Measurements from ENCODE around the gene EPHA2.
A peak's percentile ranks its signal among the peaks of the same experiment; 100 is the strongest.
"Not testable (repeated sequence)": the region's sequence is repeated elsewhere in the genome, so short reads cannot be mapped to it uniquely, and the experiment has no call there.

Gene EPHA2

DNA sequence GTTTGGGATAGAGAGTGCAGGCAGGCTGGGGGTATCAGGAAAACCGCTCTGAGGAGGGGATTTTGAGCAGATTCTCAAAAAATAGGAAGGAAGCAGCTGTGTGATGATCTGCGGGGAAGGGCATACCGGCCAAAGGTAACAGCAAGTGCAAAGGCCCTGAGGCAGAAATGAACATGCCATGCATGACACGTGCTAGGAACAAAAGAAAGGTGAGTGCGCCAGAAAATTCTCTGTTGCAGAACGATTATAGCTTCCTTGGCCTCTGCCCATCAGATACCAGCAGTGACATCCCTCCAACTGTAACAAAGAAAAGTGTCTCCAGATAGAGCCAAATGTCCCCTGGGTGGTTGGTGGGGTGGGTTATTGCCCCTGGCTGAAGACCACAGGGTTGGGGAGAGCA is 45.4 kb downstream of the EPHA2 start:
- no peaks in the 10 kb centered on the region for H3K4me1 Mint-ChIP-seq (ENCODE audit: low read depth)
- H3K27me3 Mint-ChIP-seq (ENCODE audit: low read depth): peaks cover 18% of the 10 kb centered on the region
- H3K36me3 Mint-ChIP-seq (ENCODE audit: low read depth): no peaks in the 10 kb centered on the region
- H3K9me3 Mint-ChIP-seq: peaks cover 9% of the 10 kb centered on the region
- no peak overlapping the region for H3K4me3 Mint-ChIP-seq
- no peak overlapping the region for H3K27ac Mint-ChIP-seq

GRCh38 chr1:16109571-16109970 is 46.3 kb downstream of the EPHA2 start:
- no peaks in the 10 kb centered on the region for H3K36me3 Mint-ChIP-seq (ENCODE audit: low read depth)
- H3K27me3 Mint-ChIP-seq (ENCODE audit: low read depth): peaks cover 18% of the 10 kb centered on the region
- H3K4me1 Mint-ChIP-seq (ENCODE audit: low read depth): no peaks in the 10 kb centered on the region
- peaks cover 9% of the 10 kb centered on the region for H3K9me3 Mint-ChIP-seq
- H3K27ac Mint-ChIP-seq: no peak overlapping the region
- H3K4me3 Mint-ChIP-seq: no peak overlapping the region

DNA sequence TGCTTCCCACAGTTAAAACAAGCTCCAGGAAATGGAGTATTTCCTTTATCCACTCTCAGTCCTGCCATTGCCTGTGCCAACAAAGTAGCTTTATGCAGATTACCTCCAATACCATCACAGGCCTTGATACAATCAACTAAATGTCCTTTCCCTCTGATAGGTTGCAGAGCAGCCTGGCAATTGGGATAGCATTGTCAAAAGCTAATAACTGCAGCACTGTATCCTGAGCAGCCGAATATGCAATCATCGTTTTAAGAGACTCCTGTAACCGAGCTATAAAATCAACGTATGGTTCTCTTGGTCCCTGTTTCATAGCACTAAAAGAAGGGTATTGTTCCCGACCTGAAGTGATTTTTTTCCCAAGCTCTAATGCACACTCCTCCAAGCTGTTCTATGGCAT is 48.8 kb downstream of the EPHA2 start:
- H3K4me1 Mint-ChIP-seq (ENCODE audit: low read depth); H3K27ac Mint-ChIP-seq; H3K36me3 Mint-ChIP-seq (ENCODE audit: low read depth); H3K4me3 Mint-ChIP-seq: not testable (repeated sequence)
- peaks cover 14% of the 10 kb centered on the region for H3K9me3 Mint-ChIP-seq
- peaks cover 21% of the 10 kb centered on the region for H3K27me3 Mint-ChIP-seq (ENCODE audit: low read depth)

DNA sequence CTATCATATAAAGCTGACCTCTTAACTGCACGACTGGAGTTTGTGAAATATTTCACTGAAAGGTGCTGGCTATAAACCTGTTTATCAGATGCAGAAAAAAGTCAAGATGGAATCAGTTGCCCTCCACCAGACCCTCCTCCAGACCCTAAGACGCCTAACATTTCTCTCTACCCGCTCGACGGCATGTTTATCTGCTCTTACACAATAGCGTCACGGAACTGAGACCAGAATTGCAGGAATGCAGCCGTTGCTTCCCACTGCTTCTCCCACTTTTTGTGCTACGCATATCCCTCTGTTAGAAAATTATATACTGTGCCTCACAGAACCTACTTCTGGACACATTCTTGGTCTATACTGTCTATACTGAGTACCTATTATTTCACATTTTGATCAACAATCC is 54.2 kb downstream of the EPHA2 start:
- no peak overlapping the region for H3K4me3 Mint-ChIP-seq
- H3K27ac Mint-ChIP-seq: no peak overlapping the region
- H3K36me3 Mint-ChIP-seq (ENCODE audit: low read depth): no peaks in the 10 kb centered on the region
- H3K4me1 Mint-ChIP-seq (ENCODE audit: low read depth): no peaks in the 10 kb centered on the region
- H3K9me3 Mint-ChIP-seq: peaks cover 4% of the 10 kb centered on the region
- peaks cover 3% of the 10 kb centered on the region for H3K27me3 Mint-ChIP-seq (ENCODE audit: low read depth)

- Mint-ChIP-seq H3K27ac (no peak overlapping the region), H3K9me3 (peaks cover 4% of the 10 kb centered on the region), H3K27me3 (ENCODE audit: low read depth) (peaks cover 6% of the 10 kb centered on the region), H3K36me3 (ENCODE audit: low read depth) (no peaks in the 10 kb centered on the region), H3K4me1 (ENCODE audit: low read depth) (no peaks in the 10 kb centered on the region), H3K4me3 (no peak overlapping the region)
Observed at GRCh38 chr1:16099412-16099811, 56.5 kb downstream of the EPHA2 start.

- Mint-ChIP-seq H3K4me1 (ENCODE audit: low read depth) (no peaks in the 10 kb centered on the region), H3K4me3 (no peak overlapping the region), H3K27me3 (ENCODE audit: low read depth) (peaks cover 3% of the 10 kb centered on the region), H3K27ac (no peak overlapping the region), H3K36me3 (ENCODE audit: low read depth) (no peaks in the 10 kb centered on the region), H3K9me3 (no peaks in the 10 kb centered on the region)
Observed at GRCh38 chr1:16095447-16095846, 60.4 kb downstream of the EPHA2 start.

- H3K9me3 Mint-ChIP-seq: no peaks in the 10 kb centered on the region
- no peaks in the 10 kb centered on the region for H3K36me3 Mint-ChIP-seq (ENCODE audit: low read depth)
- H3K27ac Mint-ChIP-seq: peak overlapping the region; percentile 36
- no peaks in the 10 kb centered on the region for H3K4me1 Mint-ChIP-seq (ENCODE audit: low read depth)
- peaks cover 3% of the 10 kb centered on the region for H3K27me3 Mint-ChIP-seq (ENCODE audit: low read depth)
- H3K4me3 Mint-ChIP-seq: no peak overlapping the region
Observed at GRCh38 chr1:16094453-16095158, 61.3 kb downstream of the EPHA2 start.

GRCh38 chr1:16093611-16094010 is 62.3 kb downstream of the EPHA2 start:
- no peaks in the 10 kb centered on the region for H3K9me3 Mint-ChIP-seq
- H3K36me3 Mint-ChIP-seq (ENCODE audit: low read depth): no peaks in the 10 kb centered on the region
- H3K4me1 Mint-ChIP-seq (ENCODE audit: low read depth): no peaks in the 10 kb centered on the region
- H3K27me3 Mint-ChIP-seq (ENCODE audit: low read depth): peaks cover 3% of the 10 kb centered on the region
- H3K4me3 Mint-ChIP-seq: no peak overlapping the region
- H3K27ac Mint-ChIP-seq: no peak overlapping the region

DNA sequence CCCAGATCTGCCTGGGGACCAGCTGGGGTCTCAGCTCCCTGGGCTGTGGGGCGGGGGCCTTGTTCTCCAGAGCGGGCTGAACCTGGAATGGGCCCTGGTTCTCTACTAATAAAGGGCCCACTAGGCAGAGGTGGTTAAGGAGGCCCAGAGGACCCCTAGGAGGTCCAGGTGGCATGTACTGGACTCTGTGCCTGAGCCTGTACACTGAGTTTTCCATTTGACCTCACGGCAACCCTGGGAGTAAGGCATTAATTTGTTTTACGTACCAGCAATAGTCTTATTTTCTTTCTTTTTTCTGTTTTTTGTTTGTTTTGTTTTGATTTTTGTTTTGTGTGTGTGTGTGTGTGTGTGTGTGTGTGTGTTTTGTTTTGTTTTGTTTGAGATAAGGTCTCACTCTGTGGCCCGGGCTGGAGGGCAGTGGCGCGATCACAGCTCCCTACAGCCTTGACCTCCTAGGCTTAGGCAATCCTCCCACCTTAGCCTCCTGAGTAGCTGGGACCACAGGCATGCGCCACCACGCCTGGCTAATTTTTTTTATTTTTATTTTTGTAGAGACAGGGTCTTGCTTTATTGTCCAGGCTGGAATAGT is 62.9 kb downstream of the EPHA2 start:
- no peaks in the 10 kb centered on the region for H3K4me1 Mint-ChIP-seq (ENCODE audit: low read depth)
- no peaks in the 10 kb centered on the region for H3K36me3 Mint-ChIP-seq (ENCODE audit: low read depth)
- H3K9me3 Mint-ChIP-seq: no peaks in the 10 kb centered on the region
- H3K4me3 Mint-ChIP-seq: no peak overlapping the region
- no peak overlapping the region for H3K27ac Mint-ChIP-seq
- peaks cover 3% of the 10 kb centered on the region for H3K27me3 Mint-ChIP-seq (ENCODE audit: low read depth)

DNA sequence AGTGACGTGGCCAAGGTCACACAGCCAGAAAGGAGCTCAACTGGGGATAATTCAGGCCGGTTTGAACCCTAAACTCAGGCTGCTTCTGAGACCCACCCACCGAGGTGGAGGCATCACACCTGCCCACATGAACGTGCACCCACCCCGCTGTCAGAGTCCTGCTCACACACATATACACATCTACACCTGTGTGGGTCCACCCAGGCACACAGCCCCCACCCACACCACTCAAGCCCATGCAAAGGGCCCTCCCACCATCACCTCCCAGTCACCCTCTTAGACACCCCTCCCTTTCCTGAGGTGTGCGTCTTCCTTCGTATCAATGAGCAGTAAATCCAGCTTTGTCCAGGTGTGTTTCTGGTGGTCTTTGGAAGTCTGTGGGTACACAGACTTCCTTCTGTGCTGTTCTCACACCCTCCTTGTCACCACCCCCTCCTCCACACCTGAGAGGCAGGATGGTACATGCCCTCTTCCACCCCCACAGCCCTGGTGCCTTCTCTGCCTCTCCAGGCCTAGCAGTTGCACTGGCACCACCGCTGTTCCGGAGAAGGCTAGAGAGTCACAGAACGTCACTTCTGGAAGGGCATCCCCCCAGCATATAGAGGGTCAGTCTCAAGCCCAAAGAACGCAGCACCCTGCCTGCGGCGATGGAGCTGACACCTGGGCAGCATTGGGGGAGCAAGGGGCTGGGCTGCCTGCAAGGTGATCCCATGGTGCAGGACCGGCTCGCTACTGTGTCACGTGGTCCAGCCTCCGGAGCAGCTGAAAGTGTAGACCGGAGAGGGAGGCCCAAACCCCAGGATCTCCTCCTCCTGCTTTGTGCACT is 63.6 kb downstream of the EPHA2 start:
- H3K4me3 Mint-ChIP-seq: no peak overlapping the region
- H3K27ac Mint-ChIP-seq: no peak overlapping the region
- no peaks in the 10 kb centered on the region for H3K9me3 Mint-ChIP-seq
- peaks cover 3% of the 10 kb centered on the region for H3K27me3 Mint-ChIP-seq (ENCODE audit: low read depth)
- H3K36me3 Mint-ChIP-seq (ENCODE audit: low read depth): no peaks in the 10 kb centered on the region
- no peaks in the 10 kb centered on the region for H3K4me1 Mint-ChIP-seq (ENCODE audit: low read depth)

- Mint-ChIP-seq H3K9me3 (no peaks in the 10 kb centered on the region), H3K4me3 (no peak overlapping the region), H3K27me3 (ENCODE audit: low read depth) (peaks cover 3% of the 10 kb centered on the region), H3K27ac (no peak overlapping the region), H3K4me1 (ENCODE audit: low read depth) (no peaks in the 10 kb centered on the region), H3K36me3 (ENCODE audit: low read depth) (no peaks in the 10 kb centered on the region)
Observed at GRCh38 chr1:16091296-16091695, 64.6 kb downstream of the EPHA2 start.

- Mint-ChIP-seq H3K4me3 (no peak overlapping the region), H3K36me3 (ENCODE audit: low read depth) (no peaks in the 10 kb centered on the region), H3K9me3 (no peaks in the 10 kb centered on the region), H3K27ac (no peak overlapping the region), H3K27me3 (ENCODE audit: low read depth) (peaks cover under 1% of the 10 kb centered on the region), H3K4me1 (ENCODE audit: low read depth) (no peaks in the 10 kb centered on the region)
Observed at GRCh38 chr1:16090076-16090826, 65.6 kb downstream of the EPHA2 start.

DNA sequence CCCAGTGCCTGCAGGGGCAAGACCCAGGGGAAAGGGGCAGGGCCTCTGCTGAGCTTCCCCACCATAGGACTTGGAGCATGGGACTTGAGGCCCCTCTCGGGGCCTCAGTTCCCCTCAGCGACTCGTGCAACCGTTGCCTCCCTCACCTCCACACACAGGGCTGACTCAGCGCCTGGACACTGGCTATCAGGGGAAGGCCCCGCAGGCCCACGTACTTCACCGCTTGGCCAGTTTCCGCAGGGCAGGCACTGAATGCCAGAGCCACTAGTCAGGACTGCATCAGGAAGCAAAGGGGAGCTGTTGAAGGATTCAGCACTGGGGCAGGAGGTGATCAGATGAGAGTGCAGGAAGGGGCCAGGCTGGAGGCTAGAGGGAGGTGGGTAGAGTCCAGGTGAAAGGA is 66.9 kb downstream of the EPHA2 start:
- Mint-ChIP-seq H3K4me1 (ENCODE audit: low read depth) (no peaks in the 10 kb centered on the region), H3K27me3 (ENCODE audit: low read depth) (peaks cover 2% of the 10 kb centered on the region), H3K4me3 (no peak overlapping the region), H3K27ac (no peak overlapping the region), H3K36me3 (ENCODE audit: low read depth) (no peaks in the 10 kb centered on the region), H3K9me3 (no peaks in the 10 kb centered on the region)

GRCh38 chr1:16088351-16088911 is 67.4 kb downstream of the EPHA2 start:
- Mint-ChIP-seq H3K27ac (no peak overlapping the region), H3K9me3 (no peaks in the 10 kb centered on the region), H3K27me3 (ENCODE audit: low read depth) (peaks cover 2% of the 10 kb centered on the region), H3K4me3 (no peak overlapping the region), H3K4me1 (ENCODE audit: low read depth) (no peaks in the 10 kb centered on the region), H3K36me3 (ENCODE audit: low read depth) (no peaks in the 10 kb centered on the region)
